SK-N-SH (cell line): ENCODE data around the gene ASIC4. TPM values are rescaled to one million over a fixed set of nuclear protein-coding genes. Genes with fewer than 3 reads are reported as not detected.

Experiments
- CTCF ChIA-PET: fragments of 300-600, 350-600 bp; formaldehyde crosslinking; extraction: SDS; loops from one replicate; lab custom pipeline; 2021; lab: Yijun Ruan, JAX
- POLR2A ChIA-PET: fragments of 350-600 bp; sonication (Branson Sonifier 250); formaldehyde crosslinking; extraction: SDS; loops from one replicate; lab custom pipeline; 2020; ENCODE audit warnings: antibody characterized with exemption, inconsistent platforms; lab: Yijun Ruan, JAX
- DNase-seq: peaks from one replicate; pipeline ENCODE4 v3.0.0; 2012
- H2AFZ ChIP-seq: fragments of 200-600 bp; sonication (generic); 2 replicates; pipeline ENCODE4 v1.8.1; 2016; ENCODE audit warnings: antibody characterized with exemption, mild to moderate bottlenecking, low read depth
- H3F3A ChIP-seq: fragments of 200-600 bp; sonication (generic); replicated peaks from 2 replicates; pipeline ENCODE3; 2016; ENCODE audit warnings: antibody characterized with exemption, mild to moderate bottlenecking; ENCODE audit not compliant: insufficient read depth
- H3K27ac ChIP-seq, 2 experiments: fragments of 200-500 bp in 1 of 2; fragments of 200-600 bp in 1 of 2; sonication (Bioruptor generic) in 1 of 2; sonication (generic), shearing (Covaris generic) in 1 of 2; 2 replicates each; pipeline versions ENCODE4 v1.5.1 to v1.6.1; 2014 to 2016; ENCODE audit warnings: low read depth in 2 of 2, inconsistent platforms in 1 of 2, low read length in 1 of 2, mild to moderate bottlenecking in 1 of 2, mixed read lengths in 1 of 2
- H3K27me3 ChIP-seq: fragments of 200-600 bp; sonication (generic), shearing (Covaris generic); 2 replicates; pipeline ENCODE4 v1.6.1; 2016; ENCODE audit warnings: mixed run types; ENCODE audit not compliant: insufficient read depth
- H3K36me3 ChIP-seq, 2 experiments: fragments of 200-500 bp in 1 of 2; fragments of 200-600 bp in 1 of 2; sonication (Bioruptor generic) in 1 of 2; sonication (generic) in 1 of 2; replicated peaks in 1 of 2; 2 replicates each; pipeline versions ENCODE3 to v1.5.1; 2014 to 2016; ENCODE audit warnings: low read length in 1 of 2, mild to moderate bottlenecking in 1 of 2; ENCODE audit not compliant: insufficient read depth in 2 of 2, control insufficient read depth in 1 of 2
- H3K4me1 ChIP-seq, 2 experiments: fragments of 200-500 bp in 1 of 2; fragments of 200-600 bp in 1 of 2; sonication (Bioruptor generic) in 1 of 2; sonication (generic), shearing (Covaris generic) in 1 of 2; 2 replicates each; pipeline versions ENCODE4 v1.5.1 to v1.6.1; 2014 to 2016; ENCODE audit warnings: low read depth in 1 of 2, low read length in 1 of 2, mixed run types in 1 of 2; ENCODE audit not compliant: insufficient read depth in 2 of 2, control insufficient read depth in 1 of 2
- H3K4me2 ChIP-seq: fragments of 200-600 bp; sonication (generic), shearing (Covaris generic); 2 replicates; pipeline ENCODE4 v1.6.1; 2017; ENCODE audit warnings: mixed run types
- H3K4me3 ChIP-seq, 2 experiments: fragments of 200-500 bp in 1 of 2; fragments of 200-600 bp in 1 of 2; sonication (Bioruptor generic) in 1 of 2; sonication (generic), shearing (Covaris generic) in 1 of 2; 2 replicates each; pipeline versions ENCODE4 v1.5.1 to v1.8.1; 2014 to 2016; ENCODE audit warnings: low read depth in 2 of 2, inconsistent platforms in 1 of 2, low read length in 1 of 2, mild to moderate bottlenecking in 1 of 2, mixed read lengths in 1 of 2, moderate library complexity in 1 of 2
- H3K79me2 ChIP-seq: fragments of 200-600 bp; sonication (generic); 2 replicates; pipeline ENCODE4 v1.8.1; 2017; ENCODE audit warnings: mild to moderate bottlenecking; ENCODE audit not compliant: insufficient read depth
- H3K9ac ChIP-seq: fragments of 200-600 bp; sonication (generic); 2 replicates; pipeline ENCODE4 v1.6.1; 2017; ENCODE audit warnings: mixed run types
- H3K9me2 ChIP-seq: fragments of 200-600 bp; sonication (generic); 2 replicates; pipeline ENCODE4 v1.6.1; 2017; ENCODE audit warnings: mixed run types
- H3K9me3 ChIP-seq: fragments of 200-600 bp; sonication (generic); 2 replicates; pipeline ENCODE4 v1.6.1; 2017; ENCODE audit warnings: mixed run types, mild to moderate bottlenecking, moderate library complexity
- H4K20me1 ChIP-seq: fragments of 200-600 bp; sonication (generic); 2 replicates; pipeline ENCODE4 v1.6.1; 2017; ENCODE audit warnings: mild to moderate bottlenecking, mixed run types; ENCODE audit not compliant: insufficient read depth
- FOSL2 ChIP-seq: IDR thresholded peaks from 2 replicates; pipeline ENCODE4 v1.4.0; 2012; ENCODE audit warnings: low read depth, mild to moderate bottlenecking, moderate library complexity, borderline replicate concordance
- FOXJ3 ChIP-seq: sonication (generic); formaldehyde crosslinking; IDR thresholded peaks from 2 replicates; pipeline ENCODE4 v1.5.1; 2020; ENCODE audit warnings: mild to moderate bottlenecking, missing genetic modification reagents
- FOXM1 ChIP-seq: IDR thresholded peaks from 2 replicates; pipeline ENCODE4 v1.4.0; 2012; ENCODE audit warnings: low read depth, mild to moderate bottlenecking
- GATA2 ChIP-seq: sonication (generic); formaldehyde crosslinking; IDR thresholded peaks from 2 replicates; pipeline ENCODE4 v1.5.0; 2020; ENCODE audit warnings: mild to moderate bottlenecking, missing genetic modification reagents
- MEF2A ChIP-seq: IDR thresholded peaks from 2 replicates; pipeline ENCODE4 v1.4.0; 2012; ENCODE audit warnings: low read depth, borderline replicate concordance
- MXI1 ChIP-seq: IDR thresholded peaks from 2 replicates; pipeline ENCODE4 v1.6.1; 2012; ENCODE audit warnings: mild to moderate bottlenecking, low read depth, low read length, improper control_type of control experiment
- NFIC ChIP-seq: IDR thresholded peaks from 2 replicates; pipeline ENCODE4 v1.4.0; 2012; ENCODE audit warnings: borderline replicate concordance
- RFX5 ChIP-seq: IDR thresholded peaks from 2 replicates; pipeline ENCODE4 v1.6.1; 2012; ENCODE audit warnings: mild to moderate bottlenecking, improper control_type of control experiment, low read length
- RXRA ChIP-seq: IDR thresholded peaks from 2 replicates; pipeline ENCODE4 v1.4.0; 2012; ENCODE audit warnings: low read depth, mild to moderate bottlenecking, borderline replicate concordance
- TCF12 ChIP-seq: IDR thresholded peaks from 2 replicates; pipeline ENCODE4 v1.4.0; 2012
- TEAD4 ChIP-seq: IDR thresholded peaks from 2 replicates; pipeline ENCODE4 v1.4.0; 2012; ENCODE audit warnings: mild to moderate bottlenecking, borderline replicate concordance; ENCODE audit not compliant: insufficient read depth
- YY1 ChIP-seq: IDR thresholded peaks from 2 replicates; pipeline ENCODE4 v1.4.0; 2012; ENCODE audit warnings: low read depth, mild to moderate bottlenecking
- WGBS: methylation state at CpG from one replicate; pipeline ENCODE4 v1.1.6; 2017; ENCODE audit warnings: low lambda C conversion rate; 5-methylcytosine and 5-hydroxymethylcytosine counted together
- polyA plus RNA-seq, 3 experiments: library from polyadenylated mRNA; depleted of rRNA; stranded (reverse); fragments of >200 nt; gene quantifications; 2 replicates each; pipeline ENCODE4 v1.2.3, GENCODE V29; 2012
- TF ChIP-seq, protein P1 (sequence below): IDR thresholded peaks from 2 replicates; pipeline ENCODE4 v1.4.0; 2012; ENCODE audit warnings: low read depth, borderline replicate concordance
- TF ChIP-seq, protein P2 (sequence below): fragments of 200-600 bp; sonication (generic); IDR thresholded peaks from 2 replicates; pipeline ENCODE4 v1.6.1; 2017; ENCODE audit warnings: antibody characterized with exemption, mild to moderate bottlenecking, moderate library complexity
- TF ChIP-seq, protein P3 (sequence below): fragments of 150-350 bp; IDR thresholded peaks from 2 replicates; pipeline ENCODE4 v1.6.1; 2017; ENCODE audit warnings: antibody characterized with exemption, low read length, low read depth, borderline replicate concordance
- TF ChIP-seq, protein P4 (sequence below): IDR thresholded peaks from 2 replicates; pipeline ENCODE4 v1.4.0; 2012; ENCODE audit warnings: low read depth, borderline replicate concordance

ASIC4 gene
- polyA plus RNA-seq, 1 of the 3 experiments (the other 2 are of a cell fraction), result 0.05 TPM

DNA sequence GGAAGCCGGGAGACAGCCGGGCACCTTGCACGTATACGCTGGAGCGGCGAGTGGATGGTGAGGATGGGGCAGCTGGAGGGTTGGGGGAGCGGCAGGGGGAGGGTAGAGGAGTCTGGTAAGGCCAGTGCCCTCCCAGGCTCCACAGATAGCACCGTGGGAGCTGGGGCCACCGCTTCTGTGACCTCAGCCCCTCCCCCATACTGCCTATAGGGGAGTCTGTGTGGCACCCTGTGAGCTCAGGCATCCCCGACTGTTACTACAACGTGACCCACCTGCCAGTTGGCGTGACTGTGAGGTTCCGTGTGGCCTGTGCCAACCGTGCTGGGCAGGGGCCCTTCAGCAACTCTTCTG is 25.5 kb upstream of the ASIC4 start:
- no peaks in the 10 kb centered on the region for H3K9me3 ChIP-seq
- no peaks in the 10 kb centered on the region for H3K79me2 ChIP-seq
- H3K4me2 ChIP-seq, result no peak overlapping the region
- peaks cover 6 to 30% of the 10 kb centered on the region in 2 experiments for H3K36me3 ChIP-seq
- H3K27ac ChIP-seq, result no peak overlapping the region
- no peak overlapping the region for H3K9ac ChIP-seq
- H3F3A ChIP-seq, result no peaks in the 10 kb centered on the region
- DNase-seq, result no peak
- peaks cover 0 to 7% of the 10 kb centered on the region in 2 experiments; a peak in 1 of 4 replicates for H3K4me1 ChIP-seq
- no peaks in the 10 kb centered on the region for H4K20me1 ChIP-seq
- TF ChIP-seq, protein P1, sequence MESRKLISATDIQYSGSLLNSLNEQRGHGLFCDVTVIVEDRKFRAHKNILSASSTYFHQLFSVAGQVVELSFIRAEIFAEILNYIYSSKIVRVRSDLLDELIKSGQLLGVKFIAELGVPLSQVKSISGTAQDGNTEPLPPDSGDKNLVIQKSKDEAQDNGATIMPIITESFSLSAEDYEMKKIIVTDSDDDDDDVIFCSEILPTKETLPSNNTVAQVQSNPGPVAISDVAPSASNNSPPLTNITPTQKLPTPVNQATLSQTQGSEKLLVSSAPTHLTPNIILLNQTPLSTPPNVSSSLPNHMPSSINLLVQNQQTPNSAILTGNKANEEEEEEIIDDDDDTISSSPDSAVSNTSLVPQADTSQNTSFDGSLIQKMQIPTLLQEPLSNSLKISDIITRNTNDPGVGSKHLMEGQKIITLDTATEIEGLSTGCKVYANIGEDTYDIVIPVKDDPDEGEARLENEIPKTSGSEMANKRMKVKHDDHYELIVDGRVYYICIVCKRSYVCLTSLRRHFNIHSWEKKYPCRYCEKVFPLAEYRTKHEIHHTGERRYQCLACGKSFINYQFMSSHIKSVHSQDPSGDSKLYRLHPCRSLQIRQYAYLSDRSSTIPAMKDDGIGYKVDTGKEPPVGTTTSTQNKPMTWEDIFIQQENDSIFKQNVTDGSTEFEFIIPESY, result no peak
- no peak for TF ChIP-seq TCF12
- TF ChIP-seq, protein P2, sequence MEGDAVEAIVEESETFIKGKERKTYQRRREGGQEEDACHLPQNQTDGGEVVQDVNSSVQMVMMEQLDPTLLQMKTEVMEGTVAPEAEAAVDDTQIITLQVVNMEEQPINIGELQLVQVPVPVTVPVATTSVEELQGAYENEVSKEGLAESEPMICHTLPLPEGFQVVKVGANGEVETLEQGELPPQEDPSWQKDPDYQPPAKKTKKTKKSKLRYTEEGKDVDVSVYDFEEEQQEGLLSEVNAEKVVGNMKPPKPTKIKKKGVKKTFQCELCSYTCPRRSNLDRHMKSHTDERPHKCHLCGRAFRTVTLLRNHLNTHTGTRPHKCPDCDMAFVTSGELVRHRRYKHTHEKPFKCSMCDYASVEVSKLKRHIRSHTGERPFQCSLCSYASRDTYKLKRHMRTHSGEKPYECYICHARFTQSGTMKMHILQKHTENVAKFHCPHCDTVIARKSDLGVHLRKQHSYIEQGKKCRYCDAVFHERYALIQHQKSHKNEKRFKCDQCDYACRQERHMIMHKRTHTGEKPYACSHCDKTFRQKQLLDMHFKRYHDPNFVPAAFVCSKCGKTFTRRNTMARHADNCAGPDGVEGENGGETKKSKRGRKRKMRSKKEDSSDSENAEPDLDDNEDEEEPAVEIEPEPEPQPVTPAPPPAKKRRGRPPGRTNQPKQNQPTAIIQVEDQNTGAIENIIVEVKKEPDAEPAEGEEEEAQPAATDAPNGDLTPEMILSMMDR, result no peak
- TF ChIP-seq, protein P3, sequence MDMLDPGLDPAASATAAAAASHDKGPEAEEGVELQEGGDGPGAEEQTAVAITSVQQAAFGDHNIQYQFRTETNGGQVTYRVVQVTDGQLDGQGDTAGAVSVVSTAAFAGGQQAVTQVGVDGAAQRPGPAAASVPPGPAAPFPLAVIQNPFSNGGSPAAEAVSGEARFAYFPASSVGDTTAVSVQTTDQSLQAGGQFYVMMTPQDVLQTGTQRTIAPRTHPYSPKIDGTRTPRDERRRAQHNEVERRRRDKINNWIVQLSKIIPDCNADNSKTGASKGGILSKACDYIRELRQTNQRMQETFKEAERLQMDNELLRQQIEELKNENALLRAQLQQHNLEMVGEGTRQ, result no peak
- 92% methylated on average over 11 of the region's 14 CpGs for WGBS
- H2AFZ ChIP-seq, result no peak overlapping the region
- ChIA-PET CTCF (interaction anchor here (1.2 to 62.1 kb wide), 3 partner anchors 6 to 42 kb away, joined by 4 to 2824 read pairs (median 2824); partner anchors contain the start of genes ASIC4, CHPF, GMPPA and TMEM198), POLR2A (no interaction called here)
- no peaks in the 10 kb centered on the region for H3K27me3 ChIP-seq
- no peaks in the 10 kb centered on the region for H3K9me2 ChIP-seq
- no peak overlapping the region for H3K4me3 ChIP-seq

DNA sequence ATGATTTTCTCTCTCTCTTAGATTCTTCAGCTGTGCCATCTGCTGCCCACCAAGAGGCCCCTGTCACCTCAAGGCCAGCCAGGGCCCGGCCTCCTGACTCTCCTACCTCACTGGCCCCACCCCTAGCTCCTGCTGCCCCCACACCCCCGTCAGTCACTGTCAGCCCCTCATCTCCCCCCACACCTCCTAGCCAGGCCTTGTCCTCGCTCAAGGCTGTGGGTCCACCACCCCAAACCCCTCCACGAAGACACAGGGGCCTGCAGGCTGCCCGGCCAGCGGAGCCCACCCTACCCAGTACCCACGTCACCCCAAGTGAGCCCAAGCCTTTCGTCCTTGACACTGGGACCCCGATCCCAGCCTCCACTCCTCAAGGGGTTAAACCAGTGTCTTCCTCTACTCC is 25.0 kb upstream of the ASIC4 start:
- H3K9me3 ChIP-seq, result no peaks in the 10 kb centered on the region
- peaks cover 6 to 26% of the 10 kb centered on the region in 2 experiments for H3K36me3 ChIP-seq
- H3K9me2 ChIP-seq, result no peaks in the 10 kb centered on the region
- no peak overlapping the region for H3K27ac ChIP-seq
- no peaks in the 10 kb centered on the region for H4K20me1 ChIP-seq
- TF ChIP-seq YY1, result no peak
- no peak for TF ChIP-seq GATA2 (CRISPR knock-in tag)
- no peak for TF ChIP-seq MXI1
- TF ChIP-seq TEAD4, result no peak
- TF ChIP-seq FOSL2, result no peak
- TF ChIP-seq, protein P2, result no peak
- no peak for TF ChIP-seq NFIC
- no peak for TF ChIP-seq FOXM1
- no peak for TF ChIP-seq TCF12
- TF ChIP-seq RXRA, result no peak
- TF ChIP-seq MEF2A, result no peak
- no peak for TF ChIP-seq FOXJ3 (CRISPR knock-in tag)
- TF ChIP-seq, protein P1, result no peak
- no peak for TF ChIP-seq RFX5
- TF ChIP-seq, protein P4, sequence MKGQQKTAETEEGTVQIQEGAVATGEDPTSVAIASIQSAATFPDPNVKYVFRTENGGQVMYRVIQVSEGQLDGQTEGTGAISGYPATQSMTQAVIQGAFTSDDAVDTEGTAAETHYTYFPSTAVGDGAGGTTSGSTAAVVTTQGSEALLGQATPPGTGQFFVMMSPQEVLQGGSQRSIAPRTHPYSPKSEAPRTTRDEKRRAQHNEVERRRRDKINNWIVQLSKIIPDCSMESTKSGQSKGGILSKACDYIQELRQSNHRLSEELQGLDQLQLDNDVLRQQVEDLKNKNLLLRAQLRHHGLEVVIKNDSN, result no peak
- no peak overlapping the region for H3K9ac ChIP-seq
- no peaks in the 10 kb centered on the region for H3F3A ChIP-seq
- H3K27me3 ChIP-seq, result no peaks in the 10 kb centered on the region
- peaks cover 0 to 7% of the 10 kb centered on the region in 2 experiments; a peak in 1 of 4 replicates for H3K4me1 ChIP-seq
- WGBS, result 88% methylated on average over 7 of the region's 9 CpGs
- no peak for DNase-seq
- no peaks in the 10 kb centered on the region for H3K79me2 ChIP-seq
- H2AFZ ChIP-seq, result no peak overlapping the region
- no peak overlapping the region for H3K4me2 ChIP-seq
- H3K4me3 ChIP-seq, result no peak overlapping the region
- ChIA-PET POLR2A (no interaction called here), CTCF (interaction anchor here (1.2 to 62.1 kb wide), 3 partner anchors 5 to 43 kb away, joined by 4 to 2824 read pairs (median 2824); partner anchors contain the start of genes ASIC4, CHPF, GMPPA and TMEM198)
